ENCODE measurements around the gene CMSS1.

The CMSS1 gene

DNA sequence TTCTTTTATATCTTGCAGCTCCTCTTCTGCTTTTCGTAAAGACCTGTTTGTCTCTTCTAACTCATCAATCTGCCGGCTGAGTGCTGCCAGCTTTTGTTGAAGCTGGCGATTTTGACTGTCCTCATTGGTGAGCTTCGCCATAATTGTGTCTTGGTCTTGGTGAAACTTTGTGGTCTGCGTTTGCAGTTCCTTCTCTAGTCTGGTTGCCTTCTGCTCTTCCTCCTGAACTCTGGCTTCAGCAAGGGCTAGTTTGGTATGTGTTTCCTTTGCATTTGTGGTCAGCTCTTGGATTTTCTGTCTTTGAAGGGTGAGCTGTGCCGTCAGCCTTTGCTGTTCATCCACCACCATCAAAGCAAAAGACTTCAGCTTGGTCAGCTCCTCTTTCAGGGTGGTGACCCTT lies 32.9 kb downstream of the CMSS1 start:
- no peak for DNase-seq (ENCODE audit: low read depth)
- no peak overlapping the region for H3K4me3 ChIP-seq (ENCODE audit: low read length)
- TF ChIP-seq, protein P1, sequence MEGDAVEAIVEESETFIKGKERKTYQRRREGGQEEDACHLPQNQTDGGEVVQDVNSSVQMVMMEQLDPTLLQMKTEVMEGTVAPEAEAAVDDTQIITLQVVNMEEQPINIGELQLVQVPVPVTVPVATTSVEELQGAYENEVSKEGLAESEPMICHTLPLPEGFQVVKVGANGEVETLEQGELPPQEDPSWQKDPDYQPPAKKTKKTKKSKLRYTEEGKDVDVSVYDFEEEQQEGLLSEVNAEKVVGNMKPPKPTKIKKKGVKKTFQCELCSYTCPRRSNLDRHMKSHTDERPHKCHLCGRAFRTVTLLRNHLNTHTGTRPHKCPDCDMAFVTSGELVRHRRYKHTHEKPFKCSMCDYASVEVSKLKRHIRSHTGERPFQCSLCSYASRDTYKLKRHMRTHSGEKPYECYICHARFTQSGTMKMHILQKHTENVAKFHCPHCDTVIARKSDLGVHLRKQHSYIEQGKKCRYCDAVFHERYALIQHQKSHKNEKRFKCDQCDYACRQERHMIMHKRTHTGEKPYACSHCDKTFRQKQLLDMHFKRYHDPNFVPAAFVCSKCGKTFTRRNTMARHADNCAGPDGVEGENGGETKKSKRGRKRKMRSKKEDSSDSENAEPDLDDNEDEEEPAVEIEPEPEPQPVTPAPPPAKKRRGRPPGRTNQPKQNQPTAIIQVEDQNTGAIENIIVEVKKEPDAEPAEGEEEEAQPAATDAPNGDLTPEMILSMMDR (conservative IDR thresholded peaks at IDR 0.05; ENCODE audit: low read depth, low read length): no peak

DNA sequence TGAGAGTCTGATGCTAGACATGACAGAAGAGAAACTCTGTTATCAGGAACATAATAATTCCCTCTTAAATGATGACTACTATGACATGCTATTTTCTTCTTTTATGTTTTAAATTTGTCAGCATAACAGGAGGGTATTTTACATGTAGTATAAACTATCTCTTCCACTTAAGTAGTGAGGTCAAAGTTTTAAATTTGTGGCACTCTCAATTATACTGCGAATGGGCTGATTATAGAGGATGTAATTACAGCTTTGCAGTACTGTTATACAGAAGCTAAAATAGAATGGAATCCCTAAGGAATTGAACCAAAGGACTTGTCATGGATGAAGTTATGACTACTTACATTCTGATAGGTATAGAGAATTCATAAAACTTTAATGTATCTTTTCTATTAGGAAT lies 34.3 kb downstream of the CMSS1 start:
- no peak for DNase-seq (ENCODE audit: low read depth)
- TF ChIP-seq, protein P1 (conservative IDR thresholded peaks at IDR 0.05; ENCODE audit: low read depth, low read length): no peak

DNA sequence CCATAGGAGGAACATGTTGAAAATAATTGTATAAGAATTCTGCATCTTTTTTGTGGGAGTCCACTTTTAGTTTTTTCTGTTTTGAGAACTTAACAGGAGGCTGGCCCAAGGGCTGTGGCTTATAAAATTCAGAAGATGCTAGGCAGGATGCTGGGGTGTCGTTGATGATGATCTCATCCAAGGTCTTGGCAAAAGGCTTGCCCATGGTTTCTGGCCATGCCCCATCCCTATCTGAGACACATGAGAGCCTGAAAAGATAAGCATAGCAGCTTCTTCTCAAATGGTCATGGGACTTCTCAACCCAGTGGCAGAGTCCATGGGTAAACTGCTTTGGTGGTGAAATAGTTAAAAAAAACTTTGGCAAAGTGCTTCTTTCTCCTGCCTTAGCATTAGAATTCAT lies 35.2 kb downstream of the CMSS1 start:
- no peak for DNase-seq (ENCODE audit: low read depth)
- no peak overlapping the region for H3K4me3 ChIP-seq (ENCODE audit: low read length)
- TF ChIP-seq, protein P1 (conservative IDR thresholded peaks at IDR 0.05; ENCODE audit: low read depth, low read length): no peak

More for the DNA sequence above, 34.3 kb downstream of the CMSS1 start:
- H3K4me3 ChIP-seq (ENCODE audit: low read length): no peak overlapping the region

DNA sequence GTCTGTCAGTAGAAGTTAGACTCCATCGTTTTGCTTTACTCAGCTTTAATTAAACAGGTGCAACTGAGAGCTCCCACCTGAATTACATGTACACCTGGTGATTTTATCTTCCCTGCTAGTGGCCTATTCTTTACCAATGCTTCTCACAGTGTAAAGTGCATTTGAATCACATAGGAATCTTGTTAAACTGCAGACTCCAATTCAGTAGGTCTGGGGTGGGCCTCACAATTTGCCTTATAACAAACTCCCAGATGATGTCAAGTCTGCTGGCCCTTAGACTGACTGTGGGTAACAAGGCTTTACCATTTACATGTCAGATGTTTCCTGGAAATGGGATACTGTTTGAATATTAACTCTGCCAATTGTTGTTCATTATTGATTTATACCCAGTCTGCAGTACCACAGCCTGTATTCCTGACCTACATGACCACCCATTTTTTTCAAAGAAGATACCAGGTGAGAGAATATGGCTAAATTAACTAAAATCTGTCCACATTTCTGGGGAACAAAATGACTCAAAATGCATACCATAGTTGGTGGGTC lies 37.2 kb downstream of the CMSS1 start:
- TF ChIP-seq, protein P1 (conservative IDR thresholded peaks at IDR 0.05; ENCODE audit: low read depth, low read length): no peak
- no peak for DNase-seq (ENCODE audit: low read depth)
- no peak overlapping the region for H3K4me3 ChIP-seq (ENCODE audit: low read length)

DNA sequence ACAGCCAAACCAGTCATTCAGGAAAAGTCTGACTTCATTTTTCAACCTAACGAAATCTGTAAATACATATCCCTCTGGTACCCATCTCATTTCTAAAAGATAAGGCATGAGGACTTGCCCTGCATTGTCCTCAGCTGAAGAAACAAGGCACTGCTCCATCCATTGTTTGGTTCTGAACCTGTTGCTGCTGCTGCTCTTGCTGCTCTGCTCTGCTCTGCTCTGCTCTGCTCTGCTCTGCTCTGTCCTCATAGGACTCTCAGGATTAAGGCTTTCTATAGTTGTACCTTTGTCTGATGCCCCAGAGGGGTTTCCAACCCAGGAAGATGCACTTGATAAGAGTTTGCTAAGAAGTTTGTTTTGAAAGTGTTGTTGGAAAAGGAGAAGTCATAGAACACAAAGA lies 38.2 kb downstream of the CMSS1 start:
- TF ChIP-seq, protein P1 (conservative IDR thresholded peaks at IDR 0.05; ENCODE audit: low read depth, low read length): no peak
- no peak for DNase-seq (ENCODE audit: low read depth)
- no peak overlapping the region for H3K4me3 ChIP-seq (ENCODE audit: low read length)

DNA sequence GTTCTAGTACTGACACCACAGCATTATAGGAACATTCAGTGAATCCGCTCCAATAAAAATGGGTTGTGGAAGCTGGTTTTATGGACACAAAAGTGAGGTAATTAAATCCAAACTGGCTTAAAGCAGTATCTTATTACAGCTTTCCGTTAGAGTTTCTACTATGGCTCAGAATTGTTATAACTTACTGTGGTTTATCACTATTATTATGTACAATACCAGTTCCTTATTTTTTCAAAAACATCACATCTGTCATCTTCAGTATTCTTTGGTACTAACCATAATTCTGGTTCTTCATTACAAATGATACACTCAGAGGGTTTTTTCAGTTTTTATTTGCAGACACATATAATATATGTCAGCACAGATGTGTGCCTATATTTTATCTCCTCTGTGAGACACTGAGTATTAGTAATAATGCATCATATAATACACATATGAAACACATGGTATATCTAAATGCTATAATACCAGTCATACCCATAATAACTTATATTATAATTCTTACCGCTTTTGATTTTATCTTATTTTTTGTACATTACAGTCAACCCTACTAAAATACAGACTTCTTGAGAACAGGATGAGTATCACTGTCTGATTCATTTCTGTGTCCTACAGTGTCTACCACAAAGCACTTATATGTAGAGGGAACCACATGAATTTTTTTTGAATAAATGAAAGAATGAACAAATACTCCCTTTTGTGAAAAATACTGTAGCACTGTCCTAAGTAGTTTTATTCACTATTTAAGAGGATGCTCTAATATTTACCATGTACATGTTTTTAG lies 39.0 kb downstream of the CMSS1 start:
- H3K4me3 ChIP-seq (ENCODE audit: low read length): no peak overlapping the region
- DNase-seq (ENCODE audit: low read depth): no peak
- TF ChIP-seq, protein P1 (conservative IDR thresholded peaks at IDR 0.05; ENCODE audit: low read depth, low read length): no peak

DNA sequence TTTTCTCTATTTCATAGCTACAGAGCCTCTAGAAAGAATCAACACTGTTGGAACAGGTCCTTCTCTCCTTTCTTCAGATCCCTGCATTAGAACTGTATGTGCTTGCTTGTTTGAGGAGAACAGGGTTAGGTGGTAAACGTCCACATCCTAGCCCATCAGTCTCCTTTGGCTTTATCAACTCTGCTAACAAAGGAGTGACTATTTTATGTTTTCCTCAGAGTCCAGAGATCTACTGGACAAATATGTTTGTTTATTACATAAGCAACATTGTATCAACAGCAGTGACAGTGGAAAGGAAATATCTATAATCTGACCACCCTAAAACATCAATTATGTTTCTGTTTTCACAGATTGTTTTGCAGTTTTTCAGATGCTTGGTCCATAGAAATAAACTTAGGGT lies 39.6 kb downstream of the CMSS1 start:
- DNase-seq (ENCODE audit: low read depth): no peak
- no peak overlapping the region for H3K4me3 ChIP-seq (ENCODE audit: low read length)
- TF ChIP-seq, protein P1 (conservative IDR thresholded peaks at IDR 0.05; ENCODE audit: low read depth, low read length): no peak
